ENCODE data around the gene LMO1. TPM values are rescaled to one million over a fixed set of nuclear protein-coding genes. Genes with fewer than 3 reads are reported as not detected.

Gene LMO1
- total and polyA plus RNA-seq, 2 of the 13 experiments (the other 11 are each of a cell fraction or from before 2014, with no cell fraction given) = not detected

GRCh38 chr11:8224711-8225110 lies 39.0 kb downstream of the LMO1 start:
- ChIA-PET CTCF (ENCODE audit: low intra/inter-chr PET ratio, low total read pairs) (interaction anchor here (2.1 to 2.3 kb wide), 2 partner anchors 39 to 342 kb away, joined by 12 to 16 read pairs; partner anchors contain the start of gene LMO1), POLR2A (no interaction called here)
- DNase-seq (ENCODE audit: low spot score) (no peak), FAIRE-seq (no peak), ATAC-seq (no peak)
- H3K4me3 ChIP-seq (replicated peaks in 1 of 3; ENCODE audit: insufficient read depth in 1 of 3, low read depth in 2 of 3, low read length in 3 of 3) = no peak overlapping the region
- H3K27me3 ChIP-seq (ENCODE audit: control insufficient read depth in 1 of 2, insufficient read depth in 2 of 2, low read length in 2 of 2) = peaks cover 0 to 32% of the 10 kb centered on the region in 2 experiments; a peak in 4 of 5 replicates
- no peaks in the 10 kb centered on the region for H4K20me1 ChIP-seq (ENCODE audit: insufficient read depth, low read length)
- intact Hi-C loops (cut with micrococcal nuclease; ENCODE audit: unreplicated experiment) = loop anchor here (1.0 kb wide), 2 partner anchors 40 to 342 kb away; no protein-coding TSS in a partner anchor
- H3K4me1 ChIP-seq (ENCODE audit: insufficient read depth, low read length) = no peaks in the 10 kb centered on the region
- no peak overlapping the region for H3K27ac ChIP-seq (ENCODE audit: extremely low read length, insufficient read depth, low read length)
- BruUV-seq (replicated peaks) = no TSS peak
- no peaks in the 10 kb centered on the region for H3K79me2 ChIP-seq (ENCODE audit: insufficient read depth, low read length)
- no peak overlapping the region for H2AFZ ChIP-seq (ENCODE audit: low read length)
- H3K36me3 ChIP-seq (replicated peaks in 1 of 2; ENCODE audit: control insufficient read depth in 1 of 2, insufficient read depth in 2 of 2, low read length in 2 of 2) = no peaks in the 10 kb centered on the region
- no peak overlapping the region for H3K4me2 ChIP-seq (ENCODE audit: low read depth, low read length)
- TF ChIP-seq ZSCAN22 (CRISPR knock-in tag; IDR thresholded peaks at IDR 0.05) (no peak), ZNF605 (CRISPR knock-in tag; IDR thresholded peaks at IDR 0.05) (no peak), MTF1 (CRISPR knock-in tag; IDR thresholded peaks at IDR 0.05) (no peak)
- H3K9ac ChIP-seq (ENCODE audit: insufficient read depth, low read depth, low read length) = no peak overlapping the region
- WGBS (ENCODE audit: low lambda C conversion rate) = 0% methylated on average over 2 of the region's 2 CpGs
- H3K9me3 ChIP-seq (ENCODE audit: low read length) = no peaks in the 10 kb centered on the region
- in situ Hi-C loops (cut with HindIII; ENCODE audit: extremely low pct_ligation_motif_present, low pct_unique_long_range_greater_than_20kb) = loop anchor here (5.0 kb wide), 2 partner anchors 38 to 343 kb away; partner anchors contain the start of gene LMO1

- H4K20me1 ChIP-seq (ENCODE audit: insufficient read depth, low read length) = no peaks in the 10 kb centered on the region
- CTCF ChIA-PET (ENCODE audit: low intra/inter-chr PET ratio, low total read pairs) = interaction anchor here (2.3 kb wide), 1 partner anchor 343 kb away, joined by 16 read pairs; no protein-coding TSS in a partner anchor
- DNase-seq (ENCODE audit: low spot score) (no peak), ATAC-seq (no peak), FAIRE-seq (no peak)
- no peak overlapping the region for H3K4me3 ChIP-seq (replicated peaks in 1 of 3; ENCODE audit: insufficient read depth in 1 of 3, low read depth in 2 of 3, low read length in 3 of 3)
- H3K4me2 ChIP-seq (ENCODE audit: low read depth, low read length) = no peak overlapping the region
- H3K4me1 ChIP-seq (ENCODE audit: insufficient read depth, low read length) = no peaks in the 10 kb centered on the region
- in situ Hi-C loops (cut with HindIII; ENCODE audit: extremely low pct_ligation_motif_present, low pct_unique_long_range_greater_than_20kb) (no loop called here), intact Hi-C loops (cut with micrococcal nuclease; ENCODE audit: unreplicated experiment) (no loop called here)
- H3K27ac ChIP-seq (ENCODE audit: extremely low read length, insufficient read depth, low read length) = no peak overlapping the region
- no TSS peak for BruUV-seq (replicated peaks)
- H3K9ac ChIP-seq (ENCODE audit: insufficient read depth, low read depth, low read length) = no peak overlapping the region
- no peak overlapping the region for H2AFZ ChIP-seq (ENCODE audit: low read length)
- H3K9me3 ChIP-seq (ENCODE audit: low read length) = no peaks in the 10 kb centered on the region
- no peak for TF ChIP-seq SALL1 (CRISPR knock-in tag; IDR thresholded peaks at IDR 0.05)
- no peak for TF ChIP-seq ZNF841 (CRISPR knock-in tag; IDR thresholded peaks at IDR 0.05; ENCODE audit: borderline replicate concordance)
- H3K27me3 ChIP-seq (ENCODE audit: control insufficient read depth in 1 of 2, insufficient read depth in 2 of 2, low read length in 2 of 2) = peaks cover 0 to 32% of the 10 kb centered on the region in 2 experiments; a peak in 4 of 5 replicates
- WGBS (ENCODE audit: low lambda C conversion rate) = 22% methylated on average over 11 of the region's 13 CpGs
- POLR2A ChIA-PET = no interaction called here
- no peaks in the 10 kb centered on the region for H3K79me2 ChIP-seq (ENCODE audit: insufficient read depth, low read length)
- no peaks in the 10 kb centered on the region for H3K36me3 ChIP-seq (replicated peaks in 1 of 2; ENCODE audit: control insufficient read depth in 1 of 2, insufficient read depth in 2 of 2, low read length in 2 of 2)
These were observed 39.5 kb downstream of the LMO1 start for GRCh38 chr11:8224161-8224591.

Data from HepG2 (cell line).